KBM-7 (cell line): ENCODE results near the gene PHETA1.

Experiments
- DNase-seq: peaks from one replicate; pipeline ENCODE4 v3.0.0-alpha.2; 2015
- in situ Hi-C: fragments of 300-500 bp; cut with MboI; formaldehyde crosslinking; loops from 2 replicates; pipeline ENCODE4 v1.14.3; 2020; ENCODE audit warnings: low sequenced_read_pairs, low pct_unique_long_range_greater_than_20kb, mixed read lengths

The PHETA1 gene

GRCh38 chr12:111368788-111369495 lies at the start of gene PHETA1:
PHETA1 (minus strand) TSS chr12:111369095; CDS start chr12:111363427, 5,668 bp downstream.
- in situ Hi-C loops = no loop called here
- DNase-seq = peak; percentile 89

GRCh38 chr12:111418594-111418880 lies 49.6 kb upstream of the PHETA1 start:
- in situ Hi-C loops = no loop called here
- no peak for DNase-seq

- in situ Hi-C loops = no loop called here
- DNase-seq = no peak
These were observed 49.1 kb upstream of the PHETA1 start for GRCh38 chr12:111417784-111418593.

GRCh38 chr12:111417290-111417689 lies 48.4 kb upstream of the PHETA1 start:
- in situ Hi-C loops = no loop called here
- no peak for DNase-seq

- no peak for DNase-seq
- in situ Hi-C loops = no loop called here
These were observed 45.9 kb upstream of the PHETA1 start for GRCh38 chr12:111414711-111415252.

GRCh38 chr12:111413442-111414086 lies 44.7 kb upstream of the PHETA1 start:
- in situ Hi-C loops = no loop called here
- DNase-seq = no peak

GRCh38 chr12:111412830-111413441 lies 44.0 kb upstream of the PHETA1 start:
- DNase-seq = no peak
- in situ Hi-C loops = no loop called here

GRCh38 chr12:111412007-111412829 lies 43.3 kb upstream of the PHETA1 start:
- in situ Hi-C loops = no loop called here
- no peak for DNase-seq

- in situ Hi-C loops = no loop called here
- no peak for DNase-seq
These were observed 42.4 kb upstream of the PHETA1 start for GRCh38 chr12:111411185-111411764.

- DNase-seq = no peak
- in situ Hi-C loops = no loop called here
These were observed 41.7 kb upstream of the PHETA1 start for GRCh38 chr12:111410431-111411184.

- in situ Hi-C loops = no loop called here
- peak; percentile 89 for DNase-seq
These were observed 41.0 kb upstream of the PHETA1 start for GRCh38 chr12:111409780-111410430.

GRCh38 chr12:111409403-111409779 lies 40.5 kb upstream of the PHETA1 start:
- DNase-seq = no peak
- in situ Hi-C loops = no loop called here

GRCh38 chr12:111408686-111409402 lies 39.9 kb upstream of the PHETA1 start:
- in situ Hi-C loops = no loop called here
- no peak for DNase-seq

- in situ Hi-C loops = no loop called here
- DNase-seq = no peak
These were observed 39.2 kb upstream of the PHETA1 start for GRCh38 chr12:111408116-111408440.

- no peak for DNase-seq
- in situ Hi-C loops = no loop called here
These were observed 38.7 kb upstream of the PHETA1 start for GRCh38 chr12:111407377-111408115.
